Nephron progenitor cell (in vitro differentiated cells): Measurements from ENCODE around the gene SSBP3.

Experiments
- DNase-seq: peaks from one replicate; pipeline ENCODE4 v3.0.0; 2021
- H3K27ac Mint-ChIP-seq: 2 replicates; pipeline ENCODE4 v1.8.0; 2021; ENCODE audit warnings: mild to moderate bottlenecking, moderate library complexity, mixed read lengths
- H3K27me3 Mint-ChIP-seq: 2 replicates; pipeline ENCODE4 v1.8.0; 2021; ENCODE audit warnings: mild to moderate bottlenecking, low read depth, mixed read lengths; ENCODE audit not compliant: poor library complexity
- H3K36me3 Mint-ChIP-seq: 2 replicates; pipeline ENCODE4 v1.8.0; 2021; ENCODE audit warnings: low read depth, mixed read lengths
- H3K4me1 Mint-ChIP-seq: 2 replicates; pipeline ENCODE4 v1.8.0; 2021; ENCODE audit warnings: mixed read lengths
- H3K4me3 Mint-ChIP-seq: 2 replicates; pipeline ENCODE4 v1.8.0; 2021; ENCODE audit warnings: mild to moderate bottlenecking, moderate library complexity, mixed read lengths
- H3K9me3 Mint-ChIP-seq: 2 replicates; pipeline ENCODE4 v1.8.0; 2021; ENCODE audit warnings: mild to moderate bottlenecking, moderate library complexity, mixed read lengths
- TF ChIP-seq, protein P1 (sequence below): fragments of 200-600 bp; sonication (generic); IDR thresholded peaks from 2 replicates; pipeline ENCODE4 v1.5.0; 2021; ENCODE audit warnings: antibody characterized with exemption

Gene SSBP3

DNA sequence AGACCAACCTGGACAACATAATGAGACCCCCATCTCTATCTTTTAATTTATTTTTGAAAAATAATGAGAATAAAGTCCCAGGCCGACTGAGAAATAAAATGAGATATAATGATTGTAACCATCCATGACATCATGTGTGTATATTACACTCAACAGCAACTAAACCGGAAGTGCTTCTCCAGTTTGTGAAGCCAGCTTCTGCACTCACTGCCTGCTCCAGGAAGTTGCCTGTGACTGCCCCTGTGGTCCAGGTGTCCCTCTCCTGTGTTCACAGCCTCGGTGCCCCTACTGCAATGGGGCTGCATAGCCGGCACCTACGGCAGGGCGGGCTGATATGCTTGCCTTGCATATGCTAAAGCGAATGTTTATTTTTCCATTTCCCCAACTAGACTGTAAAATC, 68.3 kb downstream of the SSBP3 start:
- no peak overlapping the region for H3K27ac Mint-ChIP-seq
- H3K36me3 Mint-ChIP-seq, result peaks cover 25% of the 10 kb centered on the region
- no peaks in the 10 kb centered on the region for H3K27me3 Mint-ChIP-seq
- TF ChIP-seq, protein P1, sequence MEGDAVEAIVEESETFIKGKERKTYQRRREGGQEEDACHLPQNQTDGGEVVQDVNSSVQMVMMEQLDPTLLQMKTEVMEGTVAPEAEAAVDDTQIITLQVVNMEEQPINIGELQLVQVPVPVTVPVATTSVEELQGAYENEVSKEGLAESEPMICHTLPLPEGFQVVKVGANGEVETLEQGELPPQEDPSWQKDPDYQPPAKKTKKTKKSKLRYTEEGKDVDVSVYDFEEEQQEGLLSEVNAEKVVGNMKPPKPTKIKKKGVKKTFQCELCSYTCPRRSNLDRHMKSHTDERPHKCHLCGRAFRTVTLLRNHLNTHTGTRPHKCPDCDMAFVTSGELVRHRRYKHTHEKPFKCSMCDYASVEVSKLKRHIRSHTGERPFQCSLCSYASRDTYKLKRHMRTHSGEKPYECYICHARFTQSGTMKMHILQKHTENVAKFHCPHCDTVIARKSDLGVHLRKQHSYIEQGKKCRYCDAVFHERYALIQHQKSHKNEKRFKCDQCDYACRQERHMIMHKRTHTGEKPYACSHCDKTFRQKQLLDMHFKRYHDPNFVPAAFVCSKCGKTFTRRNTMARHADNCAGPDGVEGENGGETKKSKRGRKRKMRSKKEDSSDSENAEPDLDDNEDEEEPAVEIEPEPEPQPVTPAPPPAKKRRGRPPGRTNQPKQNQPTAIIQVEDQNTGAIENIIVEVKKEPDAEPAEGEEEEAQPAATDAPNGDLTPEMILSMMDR, result no peak
- no peak overlapping the region for H3K4me3 Mint-ChIP-seq
- peaks cover 92% of the 10 kb centered on the region for H3K4me1 Mint-ChIP-seq
- no peak for DNase-seq
- no peaks in the 10 kb centered on the region for H3K9me3 Mint-ChIP-seq

DNA sequence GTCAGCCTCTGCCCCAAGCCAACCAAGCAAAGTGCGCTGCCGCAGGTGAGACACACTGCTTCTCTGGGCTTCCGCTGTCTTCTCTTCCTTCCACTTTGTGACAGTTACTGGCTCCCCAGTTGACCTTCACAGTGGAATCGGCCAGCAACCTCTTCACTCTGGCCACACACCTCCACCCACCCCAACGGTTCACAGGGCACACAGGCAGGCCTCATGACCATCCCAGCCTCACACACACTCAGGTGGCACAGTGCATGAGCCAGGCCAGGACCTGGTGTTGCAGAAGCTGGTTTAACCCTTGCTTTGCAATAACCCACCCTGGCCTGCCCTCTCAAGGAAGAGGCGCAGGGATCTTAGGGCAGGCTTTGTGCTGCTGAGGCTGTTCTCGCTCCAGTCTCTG, 69.2 kb downstream of the SSBP3 start:
- Mint-ChIP-seq H3K4me3 (no peak overlapping the region), H3K27ac (peak overlapping the region; percentile 39), H3K4me1 (peaks cover 92% of the 10 kb centered on the region), H3K9me3 (no peaks in the 10 kb centered on the region), H3K36me3 (peaks cover 25% of the 10 kb centered on the region), H3K27me3 (no peaks in the 10 kb centered on the region)
- DNase-seq, result no peak
- TF ChIP-seq, protein P1, result no peak

DNA sequence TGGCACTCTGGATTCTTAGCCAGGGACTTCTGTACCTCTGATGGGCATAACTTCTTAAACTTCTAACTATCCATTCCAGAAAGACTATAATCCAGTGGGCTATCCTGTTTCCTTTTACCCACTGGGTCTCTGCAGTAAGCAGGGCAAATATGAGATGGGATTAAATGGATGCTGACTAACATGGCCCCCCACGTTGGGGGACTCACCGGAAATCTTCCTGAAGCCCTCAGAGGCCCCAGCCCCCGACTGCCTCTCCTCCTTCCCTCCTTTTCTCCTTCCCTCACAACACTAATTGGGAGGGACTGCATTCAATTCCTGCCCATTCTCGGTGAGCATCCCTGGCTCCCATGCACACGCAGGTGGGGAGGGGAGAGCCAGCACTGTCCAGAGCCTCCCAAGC, 70.1 kb downstream of the SSBP3 start:
- Mint-ChIP-seq H3K27me3 (no peaks in the 10 kb centered on the region), H3K4me3 (no peak overlapping the region), H3K27ac (peak overlapping the region; percentile 99), H3K9me3 (no peaks in the 10 kb centered on the region), H3K36me3 (peaks cover 18% of the 10 kb centered on the region), H3K4me1 (peaks cover 92% of the 10 kb centered on the region)
- DNase-seq, result no peak
- TF ChIP-seq, protein P1, result no peak

DNA sequence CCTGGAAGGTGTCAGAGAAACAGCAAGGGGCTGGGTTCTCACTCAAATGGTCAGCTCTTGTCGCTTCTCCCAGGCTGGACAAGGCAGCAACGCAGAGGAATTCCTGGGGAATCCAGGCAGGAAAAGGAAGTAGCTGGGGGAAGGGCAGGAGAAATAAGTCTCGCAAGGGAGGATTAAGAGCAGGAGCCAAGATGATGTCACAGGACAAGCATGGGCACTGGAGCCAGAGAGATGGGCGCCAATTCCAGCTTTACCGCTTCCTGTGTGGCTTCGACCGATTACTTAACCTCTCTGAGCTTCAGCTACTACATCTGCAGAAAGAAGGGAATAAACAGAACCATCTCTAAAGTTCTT, 70.5 kb downstream of the SSBP3 start:
- no peaks in the 10 kb centered on the region for H3K27me3 Mint-ChIP-seq
- peaks cover 16% of the 10 kb centered on the region for H3K36me3 Mint-ChIP-seq
- no peak for DNase-seq
- peak overlapping the region; percentile 99 for H3K27ac Mint-ChIP-seq
- no peaks in the 10 kb centered on the region for H3K9me3 Mint-ChIP-seq
- peak overlapping the region; percentile 62 for H3K4me3 Mint-ChIP-seq
- TF ChIP-seq, protein P1, result no peak
- peaks cover 92% of the 10 kb centered on the region for H3K4me1 Mint-ChIP-seq

DNA sequence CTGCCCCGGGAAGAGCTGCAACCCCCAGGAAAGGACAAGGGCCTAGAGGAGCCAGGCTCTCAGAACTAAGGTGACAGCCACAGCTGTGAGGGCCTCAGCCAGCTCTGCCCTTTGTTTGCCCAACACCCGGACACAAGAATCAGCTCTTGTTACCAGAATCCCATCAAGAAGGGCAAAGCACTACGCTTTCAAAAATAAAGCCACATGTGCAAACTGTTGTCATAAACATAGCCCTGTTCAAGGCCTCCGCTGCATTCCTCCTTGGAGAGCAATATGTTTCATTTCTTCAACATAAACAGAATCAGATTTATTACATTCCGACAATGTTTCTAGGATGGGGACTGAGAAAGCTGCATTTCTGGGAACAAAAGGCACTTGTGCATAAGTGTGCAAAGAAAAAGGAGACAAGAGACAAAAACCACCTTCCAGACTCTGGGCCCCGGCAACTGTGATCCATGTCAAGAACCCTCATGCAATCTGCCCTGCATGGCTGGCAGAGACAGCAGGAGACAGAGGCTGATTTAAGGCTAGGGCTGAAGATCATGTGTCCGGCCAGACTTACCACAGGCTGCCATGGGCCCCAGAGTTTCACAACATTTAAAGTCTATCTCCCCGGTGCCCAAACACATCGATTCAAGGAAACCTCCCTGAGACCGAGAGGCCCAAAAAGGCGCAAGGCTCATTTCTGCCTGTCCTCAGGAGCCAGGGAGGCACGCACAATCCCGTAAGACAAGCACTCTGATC, 71.0 kb downstream of the SSBP3 start:
- no peak for DNase-seq
- Mint-ChIP-seq H3K4me1 (peaks cover 92% of the 10 kb centered on the region), H3K36me3 (peaks cover 16% of the 10 kb centered on the region), H3K27me3 (no peaks in the 10 kb centered on the region), H3K9me3 (no peaks in the 10 kb centered on the region), H3K4me3 (peak overlapping the region; percentile 62), H3K27ac (peak overlapping the region; percentile 99)
- TF ChIP-seq, protein P1, result no peak
